ENCODE data around the gene SLC47A2.

The SLC47A2 gene

DNA sequence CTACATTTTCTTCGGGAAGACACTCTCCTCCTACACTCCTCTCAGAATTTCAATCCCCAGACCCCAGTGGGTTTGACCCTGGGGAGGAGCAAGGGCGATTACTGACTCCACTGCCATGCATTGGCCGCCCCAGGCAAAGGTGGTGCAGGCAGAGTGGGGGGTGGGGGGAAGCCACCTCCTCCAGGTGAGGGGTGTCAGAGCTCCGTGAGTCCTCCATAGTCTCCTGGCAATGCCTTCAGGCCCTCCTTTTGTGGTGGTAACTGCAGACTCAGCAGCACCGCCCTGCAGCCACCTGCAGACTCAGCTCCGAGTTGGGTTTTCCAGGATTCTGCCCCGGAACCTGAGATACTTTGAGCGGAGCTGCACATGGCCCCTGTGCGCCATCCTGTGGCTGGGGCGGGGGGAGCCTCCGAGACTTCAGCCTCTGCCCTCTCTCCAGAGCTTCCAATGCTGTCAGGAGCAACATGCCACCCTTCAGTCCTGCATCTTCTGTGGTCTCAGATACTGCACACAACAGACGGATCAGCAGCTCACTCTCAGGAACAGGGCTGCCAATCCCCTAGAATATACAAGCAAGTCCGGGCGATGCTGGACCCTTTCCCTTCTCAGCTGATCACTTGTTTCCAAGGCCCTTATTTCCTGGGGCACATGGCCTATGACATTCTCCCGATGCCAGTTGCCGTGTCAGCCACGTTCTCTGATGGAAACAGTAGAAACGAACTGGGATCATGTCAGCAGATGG lies 2.4 kb upstream of the SLC47A2 start:
- TF ChIP-seq, protein P1, sequence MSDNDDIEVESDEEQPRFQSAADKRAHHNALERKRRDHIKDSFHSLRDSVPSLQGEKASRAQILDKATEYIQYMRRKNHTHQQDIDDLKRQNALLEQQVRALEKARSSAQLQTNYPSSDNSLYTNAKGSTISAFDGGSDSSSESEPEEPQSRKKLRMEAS (IDR thresholded peaks at IDR 0.05): no peak
- TF ChIP-seq RAD21 (IDR thresholded peaks at IDR 0.05; ENCODE audit: low read depth): peak; percentile 54; the same call in 1 of the 2 replicates
- no peak for TF ChIP-seq CREB1 (IDR thresholded peaks at IDR 0.05; ENCODE audit: low read depth)
- TF ChIP-seq ZBTB7A (IDR thresholded peaks at IDR 0.05; ENCODE audit: low read depth): no peak
- TF ChIP-seq NFIC (IDR thresholded peaks at IDR 0.05): no peak
- TF ChIP-seq EP300 (IDR thresholded peaks at IDR 0.05; ENCODE audit: borderline replicate concordance): no peak
- TF ChIP-seq TEAD4 (IDR thresholded peaks at IDR 0.05): no peak

DNA sequence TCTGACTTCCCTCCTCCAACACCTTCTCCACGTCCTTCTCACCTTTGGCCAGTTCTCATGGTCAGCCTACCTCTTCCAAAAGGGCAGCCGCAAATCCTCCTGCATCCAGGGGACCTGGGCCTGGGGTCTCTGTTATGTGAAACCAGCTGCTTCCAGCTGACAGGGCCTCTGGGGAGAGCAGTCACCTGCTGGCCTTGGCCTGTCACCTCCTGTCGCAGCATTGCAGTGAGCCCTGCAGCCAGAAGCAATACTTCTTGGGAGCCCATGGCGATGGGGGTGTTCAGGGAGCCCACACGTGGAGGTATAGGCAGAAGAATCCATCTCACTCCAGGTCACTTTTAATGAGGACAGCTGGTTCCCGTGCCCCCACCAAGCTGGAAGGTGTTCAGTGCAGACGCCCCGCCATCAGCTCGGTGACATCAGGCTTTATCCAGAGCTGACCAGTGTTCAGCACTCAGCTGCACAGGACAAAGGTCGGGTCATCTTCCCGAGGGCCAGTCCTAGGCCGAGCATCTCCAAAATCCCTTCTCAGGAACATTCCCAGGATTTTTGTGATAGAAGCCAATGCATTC lies 1.7 kb upstream of the SLC47A2 start:
- 0 out of 2 replicates have a peak, but pooled peaks have one; percentile 22 for TF ChIP-seq ZBTB7A (IDR thresholded peaks at IDR 0.05; ENCODE audit: low read depth)
- no peak for TF ChIP-seq YY1 (IDR thresholded peaks at IDR 0.05; ENCODE audit: low read depth)

DNA sequence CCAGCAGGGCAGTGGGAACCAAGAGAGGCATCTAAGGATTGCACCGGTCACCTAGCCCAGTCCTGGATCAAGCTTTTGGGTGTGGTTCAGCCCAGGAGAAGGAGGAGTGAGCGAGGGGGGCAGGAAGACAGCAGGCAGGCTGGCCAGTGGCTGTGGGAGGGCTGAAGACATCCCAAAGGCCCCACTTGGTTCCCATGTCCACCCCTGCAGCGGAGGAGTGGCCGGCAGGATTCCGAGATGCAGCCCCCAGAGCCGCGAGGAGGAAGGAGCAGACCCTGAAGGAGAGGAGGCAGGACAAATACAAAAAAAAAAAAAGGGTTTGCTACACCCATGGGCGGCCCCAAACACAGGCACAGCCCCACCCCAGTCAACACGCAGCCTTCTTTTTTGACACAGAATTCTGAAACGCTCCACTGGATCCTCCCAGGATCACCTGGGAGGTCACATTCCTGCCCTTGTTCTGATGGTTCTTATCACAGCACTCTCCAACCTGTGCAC lies 1.1 kb upstream of the SLC47A2 start:
- TF ChIP-seq EGR1 (IDR thresholded peaks at IDR 0.05): no peak
- no peak for TF ChIP-seq ZBTB7A (IDR thresholded peaks at IDR 0.05; ENCODE audit: low read depth)
- TF ChIP-seq, protein P2, sequence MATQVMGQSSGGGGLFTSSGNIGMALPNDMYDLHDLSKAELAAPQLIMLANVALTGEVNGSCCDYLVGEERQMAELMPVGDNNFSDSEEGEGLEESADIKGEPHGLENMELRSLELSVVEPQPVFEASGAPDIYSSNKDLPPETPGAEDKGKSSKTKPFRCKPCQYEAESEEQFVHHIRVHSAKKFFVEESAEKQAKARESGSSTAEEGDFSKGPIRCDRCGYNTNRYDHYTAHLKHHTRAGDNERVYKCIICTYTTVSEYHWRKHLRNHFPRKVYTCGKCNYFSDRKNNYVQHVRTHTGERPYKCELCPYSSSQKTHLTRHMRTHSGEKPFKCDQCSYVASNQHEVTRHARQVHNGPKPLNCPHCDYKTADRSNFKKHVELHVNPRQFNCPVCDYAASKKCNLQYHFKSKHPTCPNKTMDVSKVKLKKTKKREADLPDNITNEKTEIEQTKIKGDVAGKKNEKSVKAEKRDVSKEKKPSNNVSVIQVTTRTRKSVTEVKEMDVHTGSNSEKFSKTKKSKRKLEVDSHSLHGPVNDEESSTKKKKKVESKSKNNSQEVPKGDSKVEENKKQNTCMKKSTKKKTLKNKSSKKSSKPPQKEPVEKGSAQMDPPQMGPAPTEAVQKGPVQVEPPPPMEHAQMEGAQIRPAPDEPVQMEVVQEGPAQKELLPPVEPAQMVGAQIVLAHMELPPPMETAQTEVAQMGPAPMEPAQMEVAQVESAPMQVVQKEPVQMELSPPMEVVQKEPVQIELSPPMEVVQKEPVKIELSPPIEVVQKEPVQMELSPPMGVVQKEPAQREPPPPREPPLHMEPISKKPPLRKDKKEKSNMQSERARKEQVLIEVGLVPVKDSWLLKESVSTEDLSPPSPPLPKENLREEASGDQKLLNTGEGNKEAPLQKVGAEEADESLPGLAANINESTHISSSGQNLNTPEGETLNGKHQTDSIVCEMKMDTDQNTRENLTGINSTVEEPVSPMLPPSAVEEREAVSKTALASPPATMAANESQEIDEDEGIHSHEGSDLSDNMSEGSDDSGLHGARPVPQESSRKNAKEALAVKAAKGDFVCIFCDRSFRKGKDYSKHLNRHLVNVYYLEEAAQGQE (IDR thresholded peaks at IDR 0.05; ENCODE audit: low read depth): no peak
- no peak for TF ChIP-seq CEBPB (IDR thresholded peaks at IDR 0.05)
- TF ChIP-seq TAF1 (IDR thresholded peaks at IDR 0.05; ENCODE audit: low read depth): no peak
- TF ChIP-seq CREB1 (IDR thresholded peaks at IDR 0.05; ENCODE audit: low read depth): no peak
- TF ChIP-seq TCF12 (IDR thresholded peaks at IDR 0.05; ENCODE audit: low read depth): peak; percentile 46; the same call in 1 of the 2 replicates
- TF ChIP-seq, protein P1 (IDR thresholded peaks at IDR 0.05): no peak
- no peak for TF ChIP-seq RAD21 (IDR thresholded peaks at IDR 0.05; ENCODE audit: low read depth)
- TF ChIP-seq, protein P3, sequence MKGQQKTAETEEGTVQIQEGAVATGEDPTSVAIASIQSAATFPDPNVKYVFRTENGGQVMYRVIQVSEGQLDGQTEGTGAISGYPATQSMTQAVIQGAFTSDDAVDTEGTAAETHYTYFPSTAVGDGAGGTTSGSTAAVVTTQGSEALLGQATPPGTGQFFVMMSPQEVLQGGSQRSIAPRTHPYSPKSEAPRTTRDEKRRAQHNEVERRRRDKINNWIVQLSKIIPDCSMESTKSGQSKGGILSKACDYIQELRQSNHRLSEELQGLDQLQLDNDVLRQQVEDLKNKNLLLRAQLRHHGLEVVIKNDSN (IDR thresholded peaks at IDR 0.05): no peak
- peak; percentile 46; the same call in 1 of the 2 replicates for TF ChIP-seq EP300 (IDR thresholded peaks at IDR 0.05; ENCODE audit: borderline replicate concordance)
- peak; percentile 81 for TF ChIP-seq TEAD4 (IDR thresholded peaks at IDR 0.05)

DNA sequence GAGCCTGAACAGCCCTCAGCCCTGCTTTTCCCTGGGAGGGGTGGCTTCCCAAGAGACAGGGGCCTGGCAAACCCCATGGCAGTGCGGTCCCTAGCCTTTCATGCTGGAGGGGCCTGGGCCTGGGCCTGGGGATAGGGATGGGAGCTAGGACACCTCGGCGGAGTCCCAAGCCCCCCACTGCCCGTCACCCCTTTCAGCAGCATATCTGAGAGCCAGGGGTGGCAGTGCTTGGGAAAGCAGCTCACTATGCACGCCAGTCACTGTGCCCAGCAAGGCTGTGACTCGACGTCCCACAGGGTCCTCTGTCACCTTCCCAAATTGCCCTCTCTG lies 612 bp upstream of the SLC47A2 start:
- TF ChIP-seq RAD21 (IDR thresholded peaks at IDR 0.05; ENCODE audit: low read depth): no peak
- TF ChIP-seq, protein P3 (IDR thresholded peaks at IDR 0.05): no peak

DNA sequence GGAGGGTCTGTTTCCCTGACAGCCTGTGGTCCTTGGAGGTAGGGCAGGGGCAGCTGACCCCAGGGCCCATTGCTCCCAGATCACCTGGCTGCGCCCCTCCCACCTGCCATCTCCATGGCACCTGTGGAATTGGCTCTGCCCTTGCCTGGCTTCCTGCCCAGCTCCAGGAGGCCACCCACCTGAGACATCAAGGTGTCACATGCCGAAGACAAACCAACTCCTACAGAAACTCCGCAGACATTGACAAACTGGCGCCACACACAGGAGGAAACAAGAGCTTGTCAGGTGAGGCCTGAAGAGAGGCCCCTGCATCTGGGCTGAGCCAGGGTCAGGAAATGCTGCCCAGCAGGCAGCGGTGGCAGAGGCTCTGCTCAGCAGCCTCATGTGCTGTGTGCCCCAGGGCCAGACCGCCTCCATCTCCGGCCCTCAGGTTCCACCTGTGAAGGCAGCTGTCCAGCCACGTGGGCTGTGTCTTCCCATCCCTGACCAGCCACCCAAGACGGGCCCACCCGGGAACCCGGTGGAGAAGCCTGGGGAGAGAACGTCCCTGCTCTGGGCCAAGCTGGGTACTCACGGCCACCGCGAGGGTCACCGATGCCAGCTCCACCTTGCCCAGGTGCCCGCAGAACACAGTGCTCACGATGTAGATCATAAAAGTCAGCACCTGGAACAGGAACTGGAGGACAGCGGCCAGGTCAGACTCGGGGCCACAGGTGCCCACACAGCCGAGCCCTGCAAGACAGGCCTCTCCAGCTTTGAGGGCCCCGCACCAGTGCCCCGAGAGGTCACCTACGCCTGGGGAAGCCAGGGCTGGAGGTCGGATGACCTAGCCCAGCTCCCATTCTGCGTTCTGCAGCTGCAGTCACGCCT lies 1.6 kb downstream of the SLC47A2 start:
- TF ChIP-seq CREB1 (IDR thresholded peaks at IDR 0.05; ENCODE audit: low read depth): no peak
- no peak for TF ChIP-seq ZBTB7A (IDR thresholded peaks at IDR 0.05; ENCODE audit: low read depth)
- TF ChIP-seq TCF12 (IDR thresholded peaks at IDR 0.05; ENCODE audit: low read depth): peak; percentile 87
- peak; percentile 57; the same call in 1 of the 2 replicates for TF ChIP-seq FOXM1 (IDR thresholded peaks at IDR 0.05; ENCODE audit: borderline replicate concordance, low read depth)
- peak; percentile 48; the same call in 1 of the 2 replicates for TF ChIP-seq YY1 (IDR thresholded peaks at IDR 0.05; ENCODE audit: low read depth)
- TF ChIP-seq, protein P1 (IDR thresholded peaks at IDR 0.05): peak; percentile 90; the same call in 1 of the 2 replicates
- peak; percentile 89 for TF ChIP-seq NFIC (IDR thresholded peaks at IDR 0.05)
- TF ChIP-seq, protein P2 (IDR thresholded peaks at IDR 0.05; ENCODE audit: low read depth): 0 out of 2 replicates have a peak, but pooled peaks have one; percentile 29
- TF ChIP-seq, protein P3 (IDR thresholded peaks at IDR 0.05): peak; percentile 69
- TF ChIP-seq CEBPB (IDR thresholded peaks at IDR 0.05): no peak
- no peak for TF ChIP-seq TAF1 (IDR thresholded peaks at IDR 0.05; ENCODE audit: low read depth)
- TF ChIP-seq RAD21 (IDR thresholded peaks at IDR 0.05; ENCODE audit: low read depth): peak; percentile 56
- peak; percentile 77 for TF ChIP-seq EP300 (IDR thresholded peaks at IDR 0.05; ENCODE audit: borderline replicate concordance)
- TF ChIP-seq EGR1 (IDR thresholded peaks at IDR 0.05): 0 out of 2 replicates have a peak, but pooled peaks have one; percentile 5
- peak; percentile 55; the same call in 1 of the 2 replicates for TF ChIP-seq TEAD4 (IDR thresholded peaks at IDR 0.05)
